Measurements from ENCODE around the gene RIF1. TPM values are rescaled to one million over a fixed set of nuclear protein-coding genes. Genes with fewer than 3 reads are reported as not detected.

RIF1 gene
- total and polyA plus RNA-seq, 10 donors: 3.4 to 47.5 (median 40.2) TPM

- H3K9me3 ChIP-seq: no peaks in the 10 kb centered on the region
- WGBS, 5 donors: 94 to 97% (median 95%) methylated on average over 5 of the region's 5 CpGs
- intact Hi-C loops (cut with DNase I; ENCODE audit: low total_unique reads): no loop called here
- TF ChIP-seq POLR2A (IDR thresholded peaks at IDR 0.05) (no peak), POLR2AphosphoS5 (IDR thresholded peaks at IDR 0.05) (no peak), CTCF (IDR thresholded peaks at IDR 0.05 in 8 of 11, conservative IDR thresholded peaks at IDR 0.05 in 3 of 11) (no peak)
- no peaks in the 10 kb centered on the region for H3K27me3 ChIP-seq (replicated peaks in 1 of 7)
- H3K36me3 ChIP-seq: no peaks in the 10 kb centered on the region
- no peak for DNase-seq
- no peaks in the 10 kb centered on the region for H3K4me1 ChIP-seq
- H3K4me3 ChIP-seq: no peak overlapping the region
- no peak overlapping the region for H3K27ac ChIP-seq
These were observed 8.6 kb upstream of the RIF1 start for GRCh38 chr2:151401149-151401548.

GRCh38 chr2:151403914-151404313, 5.8 kb upstream of the RIF1 start:
- Histone ChIP-seq H3K9me3 (no peaks in the 10 kb centered on the region), H3K27ac (no peak overlapping the region), H3K4me3 (no peak overlapping the region), H3K4me1 (no peaks in the 10 kb centered on the region), H3K27me3 (replicated peaks in 1 of 7) (no peaks in the 10 kb centered on the region), H3K36me3 (no peaks in the 10 kb centered on the region)
- TF ChIP-seq CTCF (IDR thresholded peaks at IDR 0.05 in 8 of 11, conservative IDR thresholded peaks at IDR 0.05 in 3 of 11) (no peak), POLR2AphosphoS5 (IDR thresholded peaks at IDR 0.05) (no peak), POLR2A (IDR thresholded peaks at IDR 0.05) (no peak)
- intact Hi-C loops (cut with DNase I; ENCODE audit: low total_unique reads): no loop called here
- 80 to 90% (median 85%) methylated on average over 4 of the region's 4 CpGs for WGBS, 5 donors
- no peak for DNase-seq

- intact Hi-C loops (cut with DNase I; ENCODE audit: low total_unique reads): no loop called here
- WGBS, 5 donors: 78 to 93% (median 91%) methylated on average over 4 of the region's 4 CpGs
These were observed 4.3 kb upstream of the RIF1 start for GRCh38 chr2:151405376-151405775.

GRCh38 chr2:151407281-151407680, 2.4 kb upstream of the RIF1 start:
- peaks cover 0 to 9% (median 2%) of the 10 kb centered on the region in 6 donors for H3K36me3 ChIP-seq
- no peaks in the 10 kb centered on the region for H3K27me3 ChIP-seq (replicated peaks in 1 of 7)
- peaks cover 13 to 25% (median 16%) of the 10 kb centered on the region in 6 donors for H3K4me1 ChIP-seq
- no peak for DNase-seq
- intact Hi-C loops (cut with DNase I; ENCODE audit: low total_unique reads): no loop called here
- H3K9me3 ChIP-seq: no peaks in the 10 kb centered on the region
- TF ChIP-seq CTCF (IDR thresholded peaks at IDR 0.05 in 8 of 11, conservative IDR thresholded peaks at IDR 0.05 in 3 of 11): no peak
- TF ChIP-seq POLR2A (IDR thresholded peaks at IDR 0.05): no peak
- TF ChIP-seq POLR2AphosphoS5 (IDR thresholded peaks at IDR 0.05): no peak
- no peak overlapping the region for H3K4me3 ChIP-seq
- H3K27ac ChIP-seq: no peak overlapping the region

More at GRCh38 chr2:151405376-151405775, 4.3 kb upstream of the RIF1 start:
- no peak overlapping the region for H3K4me3 ChIP-seq
- no peaks in the 10 kb centered on the region for H3K36me3 ChIP-seq
- no peak for DNase-seq
- no peaks in the 10 kb centered on the region for H3K9me3 ChIP-seq
- no peaks in the 10 kb centered on the region for H3K27me3 ChIP-seq (replicated peaks in 1 of 7)
- no peak overlapping the region for H3K27ac ChIP-seq
- TF ChIP-seq POLR2AphosphoS5 (IDR thresholded peaks at IDR 0.05) (no peak), CTCF (IDR thresholded peaks at IDR 0.05 in 8 of 11, conservative IDR thresholded peaks at IDR 0.05 in 3 of 11) (no peak), POLR2A (IDR thresholded peaks at IDR 0.05) (no peak)
- peaks cover 0 to 6% (median 0%) of the 10 kb centered on the region in 6 donors for H3K4me1 ChIP-seq
